Anterior cingulate cortex (tissue), 58 donors: ENCODE results near the gene RASA4B.
"Not testable (repeated sequence)": the region's sequence is repeated elsewhere in the genome, so short reads cannot be mapped to it uniquely, and the experiment has no call there.

Experiments used
- DNase-seq, 58 donors: peaks; one replicate each; lab custom pipeline; 2025; lab: John Stamatoyannopoulos, UW

RASA4B gene

GRCh38 chr7:102474736-102475435 is 42.7 kb downstream of the RASA4B start:
- not testable (repeated sequence) for DNase-seq

- not testable (repeated sequence) for DNase-seq
These were observed 43.5 kb downstream of the RASA4B start for GRCh38 chr7:102474116-102474515.

GRCh38 chr7:102473271-102473991 is 44.1 kb downstream of the RASA4B start:
- DNase-seq = peak in 9 of 58 donors; percentile 8 to 41 (median 21)

- DNase-seq = no peak
These were observed 45.2 kb downstream of the RASA4B start for GRCh38 chr7:102472126-102473041.

GRCh38 chr7:102471791-102472125 is 45.8 kb downstream of the RASA4B start:
- peak in 1 of 58 donors; percentile 9 for DNase-seq

- no peak for DNase-seq
These were observed 47.4 kb downstream of the RASA4B start for GRCh38 chr7:102469972-102470825.

- DNase-seq = no peak
These were observed 48.1 kb downstream of the RASA4B start for GRCh38 chr7:102469351-102469971.

- DNase-seq = no peak
These were observed 48.9 kb downstream of the RASA4B start for GRCh38 chr7:102468478-102469350.

- no peak for DNase-seq
These were observed 49.7 kb downstream of the RASA4B start for GRCh38 chr7:102467581-102468477.

GRCh38 chr7:102466097-102466496 is 51.5 kb downstream of the RASA4B start:
- DNase-seq = no peak

GRCh38 chr7:102464577-102465280 is 52.8 kb downstream of the RASA4B start, which contains the start of the genes ALKBH4 and LRWD1:
TSS of gene ALKBH4 (minus strand) at chr7:102464863. CDS start at chr7:102464836, 27 bp downstream.
TSS of gene LRWD1 (plus strand) at chr7:102464984. CDS start at chr7:102465081, 97 bp downstream.
- DNase-seq = peak; percentile 49 to 94 (median 85)

GRCh38 chr7:102463841-102464576 is 53.6 kb downstream of the RASA4B start:
- peak in 1 of 58 donors; percentile 32 for DNase-seq

GRCh38 chr7:102460467-102460866 is 57.1 kb downstream of the RASA4B start:
- DNase-seq = no peak

- no peak for DNase-seq
These were observed 58.2 kb downstream of the RASA4B start for GRCh38 chr7:102459221-102459844.

GRCh38 chr7:102457352-102457924 is 60.1 kb downstream of the RASA4B start:
- DNase-seq = no peak
